GM18870 (cell line): ENCODE data around the gene FGGY.

Source experiments
- ATAC-seq: cut with Tn5 transposase; IDR thresholded peaks from one replicate; pipeline ENCODE4 v1.9.1; 2021; ENCODE audit warnings: moderate library complexity; ENCODE audit not compliant: unreplicated experiment

Gene FGGY

GRCh38 chr1:59378621-59379370, 81.9 kb downstream of the FGGY start:
- no peak for ATAC-seq

GRCh38 chr1:59379371-59379728, 82.5 kb downstream of the FGGY start:
- ATAC-seq = no peak

GRCh38 chr1:59383963-59384362, 87.1 kb downstream of the FGGY start:
- ATAC-seq = no peak

GRCh38 chr1:59384443-59384842, 87.5 kb downstream of the FGGY start:
- ATAC-seq = peak; percentile 74

GRCh38 chr1:59388191-59388590, 91.3 kb downstream of the FGGY start:
- ATAC-seq = no peak

GRCh38 chr1:59389847-59390246, 93.0 kb downstream of the FGGY start:
- no peak for ATAC-seq

- no peak for ATAC-seq
Measured at GRCh38 chr1:59390307-59390706, 93.4 kb downstream of the FGGY start.

- no peak for ATAC-seq
Measured at GRCh38 chr1:59391212-59392179, 94.6 kb downstream of the FGGY start.

GRCh38 chr1:59393211-59394180, 96.6 kb downstream of the FGGY start:
- ATAC-seq = no peak

GRCh38 chr1:59394706-59395425, 98.0 kb downstream of the FGGY start:
- no peak for ATAC-seq

GRCh38 chr1:59396387-59396786, 99.5 kb downstream of the FGGY start:
- no peak for ATAC-seq

GRCh38 chr1:59397139-59397858, 100.4 kb downstream of the FGGY start:
- ATAC-seq = no peak

- ATAC-seq = no peak
Measured at GRCh38 chr1:59399642-59400041, 102.7 kb downstream of the FGGY start.

GRCh38 chr1:59401581-59401980, 104.7 kb downstream of the FGGY start:
- ATAC-seq = no peak

GRCh38 chr1:59404796-59405195, 107.9 kb downstream of the FGGY start:
- ATAC-seq = no peak

- no peak for ATAC-seq
Measured at GRCh38 chr1:59406437-59407164, 109.7 kb downstream of the FGGY start.

GRCh38 chr1:59408608-59409240, 111.8 kb downstream of the FGGY start:
- ATAC-seq = no peak

GRCh38 chr1:59409549-59409948, 112.7 kb downstream of the FGGY start:
- no peak for ATAC-seq
